Astrocyte (in vitro differentiated cells and primary cell): ENCODE results near the gene RBM20.

Source experiments
- CTCF ChIP-seq: IDR thresholded peaks from 2 replicates; pipeline ENCODE4 v1.5.1; 2011; ENCODE audit warnings: low read depth, mild to moderate bottlenecking, inconsistent platforms, low read length, moderate library complexity; ENCODE audit not compliant: insufficient read depth
- EZH2 ChIP-seq: IDR thresholded peaks from 2 replicates; pipeline ENCODE4 v1.6.1; 2012; ENCODE audit warnings: mild to moderate bottlenecking, low read length, inconsistent platforms; ENCODE audit not compliant: insufficient read depth

GRCh38 chr10:110650265-110650668 lies 6.1 kb downstream of the RBM20 start:
- TF ChIP-seq CTCF (no peak), EZH2 (no peak)
